ENCODE results near the gene PGGHG.
"Not testable (repeated sequence)": the region's sequence is repeated elsewhere in the genome, so short reads cannot be mapped to it uniquely, and the experiment has no call there.

Gene PGGHG

GRCh38 chr11:329886-330253 is 40.9 kb downstream of the PGGHG start:
- no peak for DNase-seq (ENCODE audit: low read depth in 2 of 3, low spot score in 1 of 3)

GRCh38 chr11:330307-330693 is 41.4 kb downstream of the PGGHG start:
- DNase-seq (ENCODE audit: low read depth in 2 of 3, low spot score in 1 of 3), result no peak

GRCh38 chr11:330694-331357 is 41.9 kb downstream of the PGGHG start:
- no peak for DNase-seq (ENCODE audit: low read depth in 2 of 3, low spot score in 1 of 3)

GRCh38 chr11:331358-332060 is 42.6 kb downstream of the PGGHG start:
- DNase-seq (ENCODE audit: low read depth in 2 of 3, low spot score in 1 of 3), result no peak

GRCh38 chr11:332651-333480 is 43.9 kb downstream of the PGGHG start:
- DNase-seq (ENCODE audit: low read depth in 2 of 3, low spot score in 1 of 3), result no peak

- not testable (repeated sequence) for DNase-seq (ENCODE audit: low read depth in 2 of 3, low spot score in 1 of 3)
Measured at GRCh38 chr11:333616-334263, 44.8 kb downstream of the PGGHG start.

GRCh38 chr11:334264-334994 is 45.5 kb downstream of the PGGHG start:
- DNase-seq (ENCODE audit: low read depth in 2 of 3, low spot score in 1 of 3), result no peak

GRCh38 chr11:335779-336658 is 47.1 kb downstream of the PGGHG start:
- no peak for DNase-seq (ENCODE audit: low read depth in 2 of 3, low spot score in 1 of 3)

GRCh38 chr11:336659-337198 is 47.8 kb downstream of the PGGHG start:
- DNase-seq (ENCODE audit: low read depth in 2 of 3, low spot score in 1 of 3), result no peak

- DNase-seq (ENCODE audit: low read depth in 2 of 3, low spot score in 1 of 3), result no peak
Measured at GRCh38 chr11:337711-338110, 48.8 kb downstream of the PGGHG start.

GRCh38 chr11:339963-340362 is 51.0 kb downstream of the PGGHG start:
- no peak for DNase-seq (ENCODE audit: low read depth in 2 of 3, low spot score in 1 of 3)

GRCh38 chr11:340539-341512 is 51.9 kb downstream of the PGGHG start:
- DNase-seq (ENCODE audit: low read depth in 2 of 3, low spot score in 1 of 3), result no peak

- DNase-seq (ENCODE audit: low read depth in 2 of 3, low spot score in 1 of 3), result no peak
Measured at GRCh38 chr11:342328-342727, 53.4 kb downstream of the PGGHG start.

GRCh38 chr11:344836-345578 is 56.1 kb downstream of the PGGHG start:
- DNase-seq (ENCODE audit: low read depth in 2 of 3, low spot score in 1 of 3), result no peak

All from stimulated activated CD4-positive, alpha-beta T cell treated with anti-CD3 and anti-CD28 coated beads, Interleukin-12 subunit alpha, Interleukin-12 subunit beta, amount 100 ng/mL, for 48 hours (primary cell).